K562 (cell line): ENCODE data around the gene PSMC4. TPM values are rescaled to one million over a fixed set of nuclear protein-coding genes. Genes with fewer than 3 reads are reported as not detected.

Source experiments
- ASH1L ChIP-seq: fragments of 450-650 bp; IDR thresholded peaks from 2 replicates; pipeline ENCODE4 v1.6.1; 2018; ENCODE audit warnings: borderline replicate concordance, mild to moderate bottlenecking, low read depth; ENCODE audit not compliant: partially characterized antibody
- FOXM1 ChIP-seq, 2 experiments: fragments of 450-650 bp in 1 of 2; sonication (generic) in 1 of 2; formaldehyde crosslinking in 1 of 2; IDR thresholded peaks; 2 replicates each; pipeline versions ENCODE4 v1.6.1 to v1.9.0; 2017 to 2022; ENCODE audit warnings: low read depth in 2 of 2, mild to moderate bottlenecking in 2 of 2, missing genetic modification reagents in 1 of 2, moderate library complexity in 1 of 2
- FOXP1 ChIP-seq: sonication (generic); formaldehyde crosslinking; IDR thresholded peaks from 2 replicates; pipeline ENCODE4 v1.8.0; 2022; ENCODE audit warnings: mild to moderate bottlenecking, missing genetic modification reagents
- HNRNPLL ChIP-seq: fragments of 200-400 bp; formaldehyde crosslinking; IDR thresholded peaks from 2 replicates; pipeline ENCODE4 v1.6.1; 2017; ENCODE audit warnings: low read length, low read depth, mild to moderate bottlenecking; ENCODE audit not compliant: poor library complexity, severe bottlenecking
- KLF1 ChIP-seq: fragments of 450-650 bp; IDR thresholded peaks from 2 replicates; pipeline ENCODE4 v1.6.1; 2016; ENCODE audit warnings: missing genetic modification characterization, missing compliant biosample characterization
- MEF2D ChIP-seq: conservative IDR thresholded peaks from 2 replicates; pipeline ENCODE4 v1.6.1; 2016; ENCODE audit warnings: low read depth, missing genetic modification characterization, missing compliant biosample characterization
- POLR2AphosphoS2 ChIP-seq: IDR thresholded peaks from 2 replicates; pipeline ENCODE4 v1.6.1; 2012; ENCODE audit warnings: low read length, improper control_type of control experiment
- PTRF ChIP-seq: fragments of 450-650 bp; IDR thresholded peaks from 2 replicates; pipeline ENCODE4 v1.6.1; 2016; ENCODE audit warnings: mild to moderate bottlenecking, missing genetic modification characterization, missing compliant biosample characterization
- SMC3 ChIP-seq: conservative IDR thresholded peaks from 2 replicates; pipeline ENCODE4 v1.6.1; 2011; ENCODE audit warnings: low read depth, low read length, improper control_type of control experiment; ENCODE audit not compliant: insufficient read depth
- TAF1 ChIP-seq: IDR thresholded peaks from 2 replicates; pipeline ENCODE4 v1.6.1; 2011; ENCODE audit warnings: mild to moderate bottlenecking, low read length, moderate library complexity; ENCODE audit not compliant: insufficient read depth, control insufficient read depth, severe bottlenecking; ENCODE audit errors: extremely low read depth
- THRA ChIP-seq: fragments of 450-650 bp; IDR thresholded peaks from 2 replicates; pipeline ENCODE4 v1.6.1; 2017; ENCODE audit warnings: mild to moderate bottlenecking, moderate library complexity
- U2AF2 ChIP-seq: fragments of 200-400 bp; formaldehyde crosslinking; optimal IDR thresholded peaks from 2 replicates; pipeline ENCODE3; 2017; ENCODE audit warnings: low read depth, mild to moderate bottlenecking, low read length
- ZBTB17 ChIP-seq: fragments of 450-650 bp; formaldehyde crosslinking; IDR thresholded peaks from 2 replicates; pipeline ENCODE4 v1.4.0; 2020; ENCODE audit warnings: mild to moderate bottlenecking
- ZC3H8 ChIP-seq: fragments of 450-650 bp; IDR thresholded peaks from 2 replicates; pipeline ENCODE4 v1.6.1; 2017
- ZNF407 ChIP-seq: fragments of 450-650 bp; IDR thresholded peaks from 2 replicates; pipeline ENCODE4 v1.6.1; 2016; ENCODE audit warnings: low read depth
- ZNF644 ChIP-seq: fragments of 200-800 bp; sonication (Bioruptor generic); IDR thresholded peaks from 2 replicates; pipeline ENCODE4 v1.6.1; 2016; ENCODE audit warnings: low read depth, missing genetic modification characterization, missing compliant biosample characterization
- ZNF76 ChIP-seq: fragments of 250-450 bp; sonication (Bioruptor Pico); IDR thresholded peaks from 2 replicates; pipeline ENCODE4 v1.4.0; 2020; ENCODE audit warnings: mild to moderate bottlenecking, moderate library complexity, borderline replicate concordance
- ZNF778 ChIP-seq: fragments of 450-650 bp; formaldehyde crosslinking; IDR thresholded peaks from 2 replicates; pipeline ENCODE4 v1.4.0; 2020; ENCODE audit warnings: mild to moderate bottlenecking, moderate library complexity
- ZNF785 ChIP-seq: fragments of 250-450 bp; sonication (Bioruptor Pico); IDR thresholded peaks from 2 replicates; pipeline ENCODE4 v1.4.0; 2020; ENCODE audit warnings: mild to moderate bottlenecking
- polyA plus RNA-seq, 8 experiments: library from polyadenylated mRNA; depleted of rRNA in 4 of 8; stranded (reverse) in 5 of 8; unstranded in 3 of 8; fragments of >200 nt; fragmentation: Nextera tagmentation in 2 of 8; fragmentation: Illumina TruSeq in 1 of 8; extraction: Ambion mirVana in 2 of 8; extraction: Trizol in 1 of 8; gene quantifications; 2 replicates each; pipeline versions ENCODE4 v1.2.1 to v1.2.3, GENCODE V29; 2011 to 2014; ENCODE audit warnings: inconsistent platforms in 1 of 8, missing spikeins in 1 of 8
- total RNA-seq, 7 experiments: library from RNA; depleted of rRNA in 6 of 7; stranded (reverse); fragments of >200 nt in 6 of 7; fragmentation: Illumina TruSeq in 2 of 7; extraction: Trizol in 2 of 7; gene quantifications; 2 replicates each; pipeline versions ENCODE4 v1.2.1 to v1.2.3, GENCODE V29; 2011 to 2021; ENCODE audit warnings: low replicate concordance in 1 of 7

The PSMC4 gene
- total and polyA plus RNA-seq, 9 of the 15 experiments (the other 6 are each of a cell fraction or from before 2014, with no cell fraction given) = 45.9 to 475 (median 142) TPM

DNA sequence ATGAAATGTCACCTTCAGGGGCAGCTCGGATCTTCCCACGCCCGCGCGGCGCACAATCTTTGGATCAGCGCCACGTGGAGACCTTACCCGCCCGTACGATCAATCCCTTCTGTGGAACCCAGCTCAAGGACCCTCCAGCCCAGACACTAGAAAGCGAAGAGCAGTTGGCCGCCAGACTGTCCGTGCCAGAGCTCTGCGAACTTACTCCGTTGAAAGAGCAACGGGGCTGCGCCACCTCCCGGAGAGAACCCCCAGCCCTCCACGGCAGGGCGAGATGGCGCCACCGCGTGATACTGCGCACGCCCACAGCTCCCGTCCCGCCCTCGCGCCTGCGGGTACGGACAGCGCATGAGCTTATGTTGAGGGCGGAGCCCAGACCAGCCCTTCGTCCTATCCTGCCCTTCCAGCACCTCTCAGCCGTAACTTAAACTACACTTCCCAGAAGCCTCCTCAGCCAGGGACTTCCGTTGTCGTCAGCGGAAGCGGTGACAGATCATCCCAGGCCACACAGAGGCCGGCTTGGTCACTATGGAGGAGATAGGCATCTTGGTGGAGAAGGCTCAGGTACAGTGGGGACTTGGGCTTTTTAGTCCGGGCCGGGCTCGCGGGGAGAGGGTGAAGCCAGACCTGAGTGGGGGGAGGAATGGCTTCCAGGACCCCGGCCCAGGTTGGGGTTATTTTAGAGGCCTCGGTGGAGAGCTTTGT lies at the start of gene PSMC4 (continued):
- TF ChIP-seq ZBTB17 (no peak; the same call in 1 of the 2 replicates), FOXM1 (IDR thresholded peaks at IDR 0.05; ENCODE audit: low read depth) (no peak), FOXM1 (CRISPR knock-in tag; IDR thresholded peaks at IDR 0.05; ENCODE audit: low read depth) (0 out of 2 replicates have a peak, but pooled peaks have one; percentile 34), ZNF785 (CRISPR knock-in tag) (no peak), ZNF778 (no peak), ZNF644 (no peak; the same call in 1 of the 2 replicates), ASH1L (no peak), KLF1 (tag) (no peak), SMC3 (peak; percentile 62), THRA (no peak), U2AF2 (no peak), POLR2AphosphoS2 (no peak), MEF2D (tag) (no peak; the same call in 1 of the 2 replicates), ZNF76 (CRISPR knock-in tag) (no peak), PTRF (tag) (no peak), ZC3H8 (no peak), FOXP1 (CRISPR knock-in tag) (peak; percentile 88; the same call in 1 of the 2 replicates), TAF1 (peak; percentile 84), ZNF407 (no peak), HNRNPLL (peak; percentile 92)
